ENCODE measurements around the gene MED16. TPM values are rescaled to one million over a fixed set of nuclear protein-coding genes. Genes with fewer than 3 reads are reported as not detected.

Gene MED16
- total and polyA plus RNA-seq, 7 experiments from 2014 or later: 47.5 to 142 (median 67.6) TPM

DNA sequence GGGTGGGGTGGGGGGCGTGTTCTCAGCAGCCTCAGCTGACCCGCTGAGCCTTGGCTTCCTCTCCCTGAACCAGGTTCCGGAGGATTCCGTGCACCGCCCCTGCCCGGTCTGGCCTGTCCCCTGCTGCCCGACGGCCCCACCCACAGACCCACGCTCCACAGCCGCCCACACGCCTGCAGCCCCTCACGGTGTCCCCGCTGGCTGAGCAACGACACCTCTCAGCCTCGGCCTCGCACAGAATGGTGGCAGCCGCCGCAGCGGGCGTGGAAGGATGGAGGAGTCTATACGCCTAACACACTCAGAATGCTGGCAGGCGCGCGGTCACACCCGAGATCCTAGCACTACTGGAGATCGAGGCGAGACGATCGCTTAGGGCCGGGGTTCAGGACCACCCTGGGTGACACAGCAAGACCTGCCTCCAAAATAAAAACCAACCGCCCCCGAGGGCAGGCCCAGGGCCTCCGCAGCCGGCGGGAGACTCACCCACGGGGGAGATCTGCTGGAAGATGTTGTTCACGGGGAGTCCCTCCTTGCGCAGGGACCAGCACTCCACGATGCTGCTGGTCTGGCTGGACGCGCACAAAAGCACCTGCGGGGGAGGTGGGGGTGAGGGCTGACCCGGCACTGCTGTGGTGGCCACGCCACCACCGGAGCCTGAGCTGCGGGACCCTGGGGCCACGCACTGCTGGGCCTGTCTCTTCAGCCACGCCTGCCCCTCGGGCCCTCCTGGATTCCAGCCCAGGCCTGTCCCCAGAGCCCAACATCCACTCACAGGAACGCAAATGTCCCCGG, 8.4 kb downstream of the MED16 start:
- ATAC-seq: no peak

DNA sequence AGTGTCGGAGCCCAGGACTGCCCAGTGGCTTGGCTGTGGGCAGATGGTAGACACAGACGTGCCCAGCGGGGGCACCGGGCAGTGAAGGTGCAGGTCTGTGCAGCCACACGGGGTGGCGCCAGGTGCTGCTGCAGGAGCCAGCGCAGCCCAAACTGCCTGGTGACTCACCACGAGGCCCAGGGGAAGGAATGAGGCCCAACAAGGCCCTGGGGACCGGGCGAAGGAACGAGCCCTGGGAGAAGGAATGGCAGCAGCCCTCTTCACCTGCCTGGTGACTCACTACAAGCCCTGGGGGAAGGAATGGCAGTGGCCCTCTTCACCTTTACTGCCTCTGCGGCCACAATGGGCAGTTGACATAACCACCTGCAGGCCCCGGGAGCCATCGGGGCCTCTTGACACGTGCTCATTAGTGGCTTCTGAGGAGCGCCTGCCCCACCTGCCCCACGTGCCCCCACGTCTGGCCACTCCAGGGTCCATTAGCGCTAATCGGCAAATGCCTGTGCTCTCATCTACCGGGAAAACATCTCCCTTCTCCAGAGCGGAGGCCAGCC, 9.3 kb downstream of the MED16 start:
- Mint-ChIP-seq H3K4me1 (peaks cover 0 to 10% (median 4%) of the 10 kb centered on the region in 7 donors), H3K27ac (peak overlapping the region in 1 of 9 donors; percentile 34), H3K9me3 (peaks cover 0 to 1% (median 0%) of the 10 kb centered on the region in 11 donors), H3K27me3 (no peaks in the 10 kb centered on the region), H3K36me3 (peaks cover 0 to 13% (median 4%) of the 10 kb centered on the region in 5 donors), H3K4me3 (peak overlapping the region in 1 of 10 donors; percentile 53)
- DNase-seq: no peak
- Histone ChIP-seq H3K9me3 (ENCODE audit: control insufficient read depth in 2 of 3, low read length in 3 of 3) (no peaks in the 10 kb centered on the region), H3K36me3 (ENCODE audit: control insufficient read depth in 2 of 3, insufficient read depth in 3 of 3, low read length in 3 of 3) (peaks cover 0 to 89% (median 5%) of the 10 kb centered on the region in 3 experiments), H3K4me1 (ENCODE audit: control insufficient read depth in 2 of 2, insufficient read depth in 2 of 2, low read length in 2 of 2) (no peaks in the 10 kb centered on the region), H3K27ac (ENCODE audit: low read depth, low read length) (no peak overlapping the region), H3K27me3 (ENCODE audit: control insufficient read depth in 2 of 2, insufficient read depth in 2 of 2, low read length in 2 of 2) (no peaks in the 10 kb centered on the region), H3K4me3 (ENCODE audit: low read length) (no peak overlapping the region)
- CTCF ChIA-PET: interaction anchor here (1.2 kb wide), 1 partner anchor 9 kb away, joined by 3 read pairs; the partner anchor contains the start of genes MED16 and RNU6-9
- intact Hi-C loops (cut with micrococcal nuclease): no loop called here
- POLR2A ChIA-PET: no interaction called here
- ATAC-seq: no peak

More for the DNA sequence above, 8.4 kb downstream of the MED16 start:
- Mint-ChIP-seq H3K27ac (no peak overlapping the region), H3K4me3 (no peak overlapping the region), H3K27me3 (no peaks in the 10 kb centered on the region), H3K9me3 (peaks cover 0 to 1% (median 0%) of the 10 kb centered on the region in 11 donors), H3K4me1 (peaks cover 0 to 8% (median 7%) of the 10 kb centered on the region in 7 donors), H3K36me3 (peaks cover 0 to 12% (median 4%) of the 10 kb centered on the region in 5 donors)
- Histone ChIP-seq H3K36me3 (ENCODE audit: control insufficient read depth in 2 of 3, insufficient read depth in 3 of 3, low read length in 3 of 3) (peaks cover 0 to 93% (median 5%) of the 10 kb centered on the region in 3 experiments), H3K27me3 (ENCODE audit: control insufficient read depth in 2 of 2, insufficient read depth in 2 of 2, low read length in 2 of 2) (no peaks in the 10 kb centered on the region), H3K9me3 (ENCODE audit: control insufficient read depth in 2 of 3, low read length in 3 of 3) (no peaks in the 10 kb centered on the region), H3K4me1 (ENCODE audit: control insufficient read depth in 2 of 2, insufficient read depth in 2 of 2, low read length in 2 of 2) (no peaks in the 10 kb centered on the region), H3K27ac (ENCODE audit: low read depth, low read length) (no peak overlapping the region), H3K4me3 (ENCODE audit: low read length) (no peak overlapping the region)
- ChIA-PET CTCF (no interaction called here), POLR2A (no interaction called here)
- intact Hi-C loops (cut with micrococcal nuclease): no loop called here
- DNase-seq: no peak

DNA sequence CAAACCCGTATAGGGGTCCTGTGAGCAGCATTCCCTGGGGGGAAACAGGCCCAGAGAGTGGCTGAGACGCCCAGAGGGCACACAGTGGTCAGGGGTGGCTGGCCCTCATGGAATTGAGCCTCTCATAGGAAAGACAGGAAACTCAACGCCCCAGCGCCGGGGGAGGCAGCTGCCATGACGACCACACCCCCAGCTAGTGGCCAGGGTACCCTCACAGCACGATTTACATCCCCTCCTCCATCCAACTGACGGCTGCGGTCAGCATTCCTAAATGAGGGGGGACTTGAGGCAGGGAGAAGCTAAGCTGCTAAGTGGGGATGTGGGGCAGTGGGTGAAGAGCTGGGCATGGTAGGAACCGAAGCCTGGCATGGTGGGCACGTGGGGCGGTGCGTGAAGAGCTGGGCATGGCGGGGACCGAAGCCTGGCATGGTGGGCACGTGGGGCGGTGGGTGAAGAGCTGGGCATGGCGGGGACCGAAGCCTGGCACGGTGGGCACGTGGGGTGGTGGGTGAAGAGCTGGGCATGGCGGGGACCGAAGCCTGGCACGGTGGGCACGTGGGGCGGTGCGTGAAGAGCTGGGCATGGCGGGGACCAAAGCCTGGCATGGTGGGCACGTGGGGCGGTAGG, 10.0 kb downstream of the MED16 start:
- Histone ChIP-seq H3K36me3 (ENCODE audit: control insufficient read depth in 2 of 3, insufficient read depth in 3 of 3, low read length in 3 of 3) (peaks cover 0 to 86% (median 5%) of the 10 kb centered on the region in 3 experiments), H3K4me1 (ENCODE audit: control insufficient read depth in 2 of 2, insufficient read depth in 2 of 2, low read length in 2 of 2) (no peaks in the 10 kb centered on the region), H3K9me3 (ENCODE audit: control insufficient read depth in 2 of 3, low read length in 3 of 3) (no peaks in the 10 kb centered on the region), H3K27me3 (ENCODE audit: control insufficient read depth in 2 of 2, insufficient read depth in 2 of 2, low read length in 2 of 2) (no peaks in the 10 kb centered on the region), H3K4me3 (ENCODE audit: low read length) (no peak overlapping the region), H3K27ac (ENCODE audit: low read depth, low read length) (no peak overlapping the region)
- DNase-seq: no peak
- peaks cover 0 to 8% (median 3%) of the 10 kb centered on the region in 7 donors for H3K4me1 Mint-ChIP-seq
- POLR2A ChIA-PET: interaction anchor here (0.7 to 0.8 kb wide), 2 partner anchors 10 to 19 kb away, joined by 3 to 11 read pairs; partner anchors contain the start of genes MED16 and RNU6-9
- CTCF ChIA-PET: interaction anchor here (0.7 to 1.2 kb wide), 2 partner anchors 10 to 99 kb away, joined by 3 read pairs; partner anchors contain the start of genes MED16 and RNU6-9
- no peak overlapping the region for H3K4me3 Mint-ChIP-seq
- H3K36me3 Mint-ChIP-seq: peaks cover 0 to 13% (median 4%) of the 10 kb centered on the region in 5 donors
- H3K9me3 Mint-ChIP-seq: peaks cover 0 to 1% (median 0%) of the 10 kb centered on the region in 11 donors
- no peak for ATAC-seq
- no peaks in the 10 kb centered on the region for H3K27me3 Mint-ChIP-seq
- intact Hi-C loops (cut with micrococcal nuclease): no loop called here
- H3K27ac Mint-ChIP-seq: no peak overlapping the region

DNA sequence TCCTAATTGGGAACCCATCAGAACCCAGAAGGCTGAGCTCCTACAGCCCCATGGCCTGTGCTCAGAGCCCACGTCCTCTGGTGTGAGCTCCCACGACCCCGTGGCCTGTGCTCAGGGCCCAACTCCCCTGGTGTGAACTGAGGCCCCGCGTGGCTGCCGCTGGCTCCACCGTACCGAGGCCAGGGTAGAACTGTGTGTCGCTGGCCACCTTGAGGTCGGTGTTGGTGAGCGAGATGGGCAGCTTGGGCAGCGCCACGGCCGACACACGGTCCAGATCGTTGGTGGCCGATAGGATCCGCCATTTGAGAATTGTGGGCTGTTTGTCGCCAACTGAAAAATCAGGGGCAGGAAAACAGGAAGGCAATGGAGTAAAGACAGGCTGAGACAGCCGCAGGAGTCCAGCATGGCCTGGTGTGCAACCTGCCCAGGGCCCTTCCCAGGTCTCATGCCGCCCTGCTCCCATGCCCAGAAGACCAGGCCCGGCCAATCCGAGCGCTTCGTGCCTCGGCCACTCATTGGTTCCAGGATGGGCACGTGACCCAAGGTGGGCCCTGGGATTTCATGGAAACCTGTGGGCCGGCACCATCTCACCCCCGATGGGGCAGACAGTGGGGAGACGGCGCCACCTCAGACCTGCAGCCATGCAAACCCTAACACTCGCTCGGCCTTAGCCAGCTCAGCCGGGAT, 11.5 kb downstream of the MED16 start:
- Histone ChIP-seq H3K27ac (ENCODE audit: low read depth, low read length) (no peak overlapping the region), H3K27me3 (ENCODE audit: control insufficient read depth in 2 of 2, insufficient read depth in 2 of 2, low read length in 2 of 2) (no peaks in the 10 kb centered on the region), H3K4me3 (ENCODE audit: low read length) (no peak overlapping the region), H3K4me1 (ENCODE audit: control insufficient read depth in 2 of 2, insufficient read depth in 2 of 2, low read length in 2 of 2) (no peaks in the 10 kb centered on the region), H3K36me3 (ENCODE audit: control insufficient read depth in 2 of 3, insufficient read depth in 3 of 3, low read length in 3 of 3) (peaks cover 0 to 73% (median 5%) of the 10 kb centered on the region in 3 experiments), H3K9me3 (ENCODE audit: control insufficient read depth in 2 of 3, low read length in 3 of 3) (no peaks in the 10 kb centered on the region)
- H3K4me1 Mint-ChIP-seq: peaks cover 0 to 5% (median 3%) of the 10 kb centered on the region in 7 donors
- intact Hi-C loops (cut with micrococcal nuclease): no loop called here
- POLR2A ChIA-PET: no interaction called here
- H3K4me3 Mint-ChIP-seq: peak overlapping the region in 1 of 10 donors; percentile 59
- CTCF ChIA-PET: interaction anchor here (1.9 kb wide), 1 partner anchor 18 kb away, joined by 7 read pairs; no protein-coding TSS in a partner anchor
- ATAC-seq (no peak), DNase-seq (no peak)
- H3K9me3 Mint-ChIP-seq: peaks cover 0 to 1% (median 0%) of the 10 kb centered on the region in 11 donors
- H3K27me3 Mint-ChIP-seq: no peaks in the 10 kb centered on the region
- no peak overlapping the region for H3K27ac Mint-ChIP-seq
- H3K36me3 Mint-ChIP-seq: peaks cover 0 to 13% (median 4%) of the 10 kb centered on the region in 5 donors

DNA sequence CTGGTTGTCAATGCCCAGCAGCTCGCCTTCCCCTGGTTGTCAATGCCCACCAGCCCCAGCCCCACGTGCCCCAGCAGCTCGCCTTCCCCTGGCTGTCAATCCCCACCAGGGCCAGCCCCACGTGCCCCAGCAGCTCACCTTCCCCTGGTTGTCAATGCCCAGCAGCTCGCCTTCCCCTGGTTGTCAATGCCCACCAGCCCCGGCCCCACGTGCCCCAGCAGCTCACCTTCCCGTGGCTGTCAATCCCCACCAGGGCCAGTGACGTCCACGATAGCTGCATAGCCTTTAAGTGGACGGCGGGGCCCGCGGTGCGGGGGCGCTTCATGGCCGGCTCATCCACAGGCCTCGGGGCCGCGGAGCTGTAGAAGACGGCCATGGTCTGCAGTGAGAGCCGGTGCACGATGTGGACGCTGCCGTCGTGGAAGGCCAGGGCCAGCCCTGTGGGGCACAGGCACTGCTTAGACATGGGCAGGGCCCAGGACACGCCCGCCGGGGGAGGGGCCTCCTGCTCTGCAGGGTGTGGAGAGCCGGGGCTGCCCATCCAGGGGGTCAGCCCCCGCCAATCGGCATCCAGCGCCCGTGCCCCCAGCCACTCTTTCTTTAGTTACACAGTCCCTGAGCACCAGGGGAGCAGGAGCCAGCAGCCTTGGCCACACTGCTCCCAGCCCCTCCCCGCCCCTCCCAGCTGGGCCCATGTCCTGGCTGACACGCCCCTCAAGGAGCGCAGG, 13.1 kb downstream of the MED16 start:
- peaks cover 0 to 1% (median 0%) of the 10 kb centered on the region in 11 donors for H3K9me3 Mint-ChIP-seq
- no peak overlapping the region for H3K4me3 ChIP-seq (ENCODE audit: low read length)

More for the DNA sequence above, 13.1 kb downstream of the MED16 start:
- H3K27ac Mint-ChIP-seq: peak overlapping the region in 1 of 9 donors; percentile 30
- peaks cover 0 to 13% (median 4%) of the 10 kb centered on the region in 5 donors for H3K36me3 Mint-ChIP-seq
- no peak overlapping the region for H3K27ac ChIP-seq (ENCODE audit: low read depth, low read length)
- peaks cover 0 to 5% (median 3%) of the 10 kb centered on the region in 7 donors for H3K4me1 Mint-ChIP-seq
- no peaks in the 10 kb centered on the region for H3K4me1 ChIP-seq (ENCODE audit: control insufficient read depth in 2 of 2, insufficient read depth in 2 of 2, low read length in 2 of 2)
- no peaks in the 10 kb centered on the region for H3K27me3 ChIP-seq (ENCODE audit: control insufficient read depth in 2 of 2, insufficient read depth in 2 of 2, low read length in 2 of 2)
- H3K4me3 Mint-ChIP-seq: no peak overlapping the region
- CTCF ChIA-PET: interaction anchor here (0.6 to 1.9 kb wide), 3 partner anchors 16 to 743 kb away, joined by 3 to 7 read pairs (median 4); no protein-coding TSS in a partner anchor
- no peak for DNase-seq
- peaks cover 0 to 69% (median 0%) of the 10 kb centered on the region in 3 experiments for H3K36me3 ChIP-seq (ENCODE audit: control insufficient read depth in 2 of 3, insufficient read depth in 3 of 3, low read length in 3 of 3)
- POLR2A ChIA-PET: interaction anchor here (1.4 to 2.3 kb wide), 2 partner anchors 13 to 29 kb away, joined by 4 to 9 read pairs; partner anchors contain the start of genes MED16 and RNU6-9
- no peak for ATAC-seq
- intact Hi-C loops (cut with micrococcal nuclease): no loop called here
- no peaks in the 10 kb centered on the region for H3K27me3 Mint-ChIP-seq
- H3K9me3 ChIP-seq (ENCODE audit: control insufficient read depth in 2 of 3, low read length in 3 of 3): no peaks in the 10 kb centered on the region

All from naive thymus-derived CD4-positive, alpha-beta T cell (primary cell).